IMR-90 (cell line): ENCODE measurements around the gene FYCO1. TPM values are rescaled to one million over a fixed set of nuclear protein-coding genes. Genes with fewer than 3 reads are reported as not detected.

Source experiments
- ATAC-seq: fragments of 200-7000 bp; cut with Tn5 transposase; 2 replicates; pipeline ENCODE4 v1.9.1; 2020; ENCODE audit warnings: low read depth, mild to moderate bottlenecking, moderate library complexity
- BruUV-seq: library from RNA; stranded (reverse); fragments of 400-500 nt; replicated peaks from 2 replicates; lab custom pipeline; 2021; lab: Mats Ljungman, UMichigan
- CTCF ChIA-PET: fragments of 300-600 bp; formaldehyde crosslinking; extraction: SDS; loops from one replicate; lab custom pipeline; 2021; ENCODE audit warnings: antibody characterized with exemption; lab: Yijun Ruan, JAX
- POLR2A ChIA-PET: fragments of 300-600 bp; sonication (Branson Sonifier 250); formaldehyde crosslinking; loops from one replicate; lab custom pipeline; 2022; ENCODE audit warnings: antibody characterized with exemption; ENCODE audit not compliant: unreplicated experiment; lab: Charles Lee
- DNase-seq: peaks from one replicate; pipeline ENCODE4 v3.0.0; 2013
- H2AFZ ChIP-seq: replicated peaks from 2 replicates; pipeline ENCODE3; 2013; ENCODE audit warnings: low read length, mild to moderate bottlenecking; ENCODE audit not compliant: poor library complexity
- H2AK5ac ChIP-seq: 2 replicates; pipeline ENCODE4 v1.6.1; 2013; ENCODE audit warnings: low read depth, low read length, inconsistent platforms
- H2AK9ac ChIP-seq: replicated peaks from 2 replicates; pipeline ENCODE3; 2013; ENCODE audit warnings: mild to moderate bottlenecking, low read depth, low read length, moderate library complexity; ENCODE audit not compliant: poor library complexity
- H2BK120ac ChIP-seq: 2 replicates; pipeline ENCODE4 v1.6.1; 2013; ENCODE audit warnings: low read depth, low read length, inconsistent platforms
- H2BK15ac ChIP-seq: 3 replicates; pipeline ENCODE4 v1.6.1; 2013; ENCODE audit warnings: low read depth, low read length, inconsistent platforms
- H2BK20ac ChIP-seq: 2 replicates; pipeline ENCODE4 v1.6.1; 2013; ENCODE audit warnings: low read depth, mild to moderate bottlenecking, inconsistent platforms, low read length, moderate library complexity
- H2BK5ac ChIP-seq: 2 replicates; pipeline ENCODE4 v1.6.1; 2013; ENCODE audit warnings: mild to moderate bottlenecking, low read depth, low read length, inconsistent platforms; ENCODE audit not compliant: poor library complexity, severe bottlenecking
- H3K14ac ChIP-seq: replicated peaks from 2 replicates; pipeline ENCODE4 v1.6.1; 2013; ENCODE audit warnings: low read depth, low read length, inconsistent platforms
- H3K18ac ChIP-seq: 2 replicates; pipeline ENCODE4 v1.6.1; 2013; ENCODE audit warnings: low read depth, low read length, control low read depth
- H3K23ac ChIP-seq: 2 replicates; pipeline ENCODE4 v1.6.1; 2013; ENCODE audit warnings: low read depth, low read length, inconsistent platforms
- H3K27ac ChIP-seq: 2 replicates; pipeline ENCODE4 v1.5.1; 2013; ENCODE audit warnings: mild to moderate bottlenecking, control low read depth, low read length; ENCODE audit not compliant: insufficient read depth
- H3K27me3 ChIP-seq: 2 replicates; pipeline ENCODE4 v1.6.1; 2013; ENCODE audit warnings: low read length; ENCODE audit not compliant: control insufficient read depth, insufficient read depth
- H3K36me3 ChIP-seq: 2 replicates; pipeline ENCODE4 v1.6.1; 2013; ENCODE audit warnings: low read length, mixed read lengths; ENCODE audit not compliant: control insufficient read depth, insufficient read depth
- H3K4ac ChIP-seq: 2 replicates; pipeline ENCODE4 v1.6.1; 2013; ENCODE audit warnings: low read depth, low read length, inconsistent platforms
- H3K4me1 ChIP-seq: 2 replicates; pipeline ENCODE4 v1.6.1; 2013; ENCODE audit warnings: low read length, mixed read lengths; ENCODE audit not compliant: control insufficient read depth, insufficient read depth
- H3K4me2 ChIP-seq: 2 replicates; pipeline ENCODE4 v1.6.1; 2013; ENCODE audit warnings: low read depth, mild to moderate bottlenecking, control low read depth, low read length, moderate library complexity
- H3K4me3 ChIP-seq: 2 replicates; pipeline ENCODE4 v1.5.1; 2013; ENCODE audit warnings: low read depth, mild to moderate bottlenecking, control low read depth, low read length, moderate library complexity; ENCODE audit not compliant: insufficient read depth
- H3K56ac ChIP-seq: 2 replicates; pipeline ENCODE4 v1.6.1; 2013; ENCODE audit warnings: low read length, inconsistent platforms; ENCODE audit not compliant: insufficient read depth; ENCODE audit errors: extremely low read depth
- H3K79me1 ChIP-seq, 2 experiments: 2 replicates each; pipeline ENCODE4 v1.6.1; 2013; ENCODE audit warnings: low read length in 2 of 2, inconsistent platforms in 1 of 2, low read depth in 1 of 2
- H3K9ac ChIP-seq: 2 replicates; pipeline ENCODE4 v1.6.1; 2013; ENCODE audit warnings: low read depth, low read length, control low read depth
- H3K9me1 ChIP-seq: 2 replicates; pipeline ENCODE4 v1.6.1; 2013; ENCODE audit warnings: low read length, inconsistent platforms; ENCODE audit not compliant: insufficient read depth
- H3K9me3 ChIP-seq: 2 replicates; pipeline ENCODE4 v1.6.1; 2013; ENCODE audit warnings: low read length; ENCODE audit not compliant: control insufficient read depth, insufficient read depth
- H4K20me1 ChIP-seq: 2 replicates; pipeline ENCODE4 v1.6.1; 2013; ENCODE audit warnings: low read length, inconsistent platforms; ENCODE audit not compliant: insufficient read depth
- H4K5ac ChIP-seq: 2 replicates; pipeline ENCODE4 v1.6.1; 2013; ENCODE audit warnings: mild to moderate bottlenecking, low read depth, low read length, control low read depth
- H4K8ac ChIP-seq, 2 experiments: 2 replicates each; pipeline ENCODE4 v1.6.1; 2013; ENCODE audit warnings: low read depth in 2 of 2, low read length in 2 of 2, control low read depth in 1 of 2, inconsistent platforms in 1 of 2
- H4K91ac ChIP-seq: 2 replicates; pipeline ENCODE4 v1.6.1; 2013; ENCODE audit warnings: low read depth, low read length, inconsistent platforms; ENCODE audit not compliant: insufficient read depth
- BHLHE40 ChIP-seq: fragments of 150-350 bp; IDR thresholded peaks from 2 replicates; pipeline ENCODE4 v1.6.1; 2016; ENCODE audit warnings: mild to moderate bottlenecking, low read depth, low read length
- CEBPB ChIP-seq: IDR thresholded peaks from 2 replicates; pipeline ENCODE4 v1.6.1; 2012; ENCODE audit warnings: low read depth, low read length, improper control_type of control experiment
- CHD1 ChIP-seq: IDR thresholded peaks from 2 replicates; pipeline ENCODE4 v1.6.1; 2012; ENCODE audit warnings: low read depth, low read length, improper control_type of control experiment
- CTCF ChIP-seq: conservative IDR thresholded peaks from 2 replicates; pipeline ENCODE4 v1.5.1; 2012; ENCODE audit warnings: mild to moderate bottlenecking, low read depth, low read length, improper control_type of control experiment
- ELK1 ChIP-seq: fragments of 150-350 bp; IDR thresholded peaks from 2 replicates; pipeline ENCODE4 v1.6.1; 2016; ENCODE audit warnings: low read depth, mild to moderate bottlenecking, low read length, moderate library complexity, borderline replicate concordance
- FOS ChIP-seq: fragments of 150-350 bp; IDR thresholded peaks from 2 replicates; pipeline ENCODE4 v1.6.1; 2016; ENCODE audit warnings: low read depth, low read length
- MAFK ChIP-seq: IDR thresholded peaks from 2 replicates; pipeline ENCODE4 v1.6.1; 2012; ENCODE audit warnings: low read depth, low read length, improper control_type of control experiment
- MAZ ChIP-seq: IDR thresholded peaks from 2 replicates; pipeline ENCODE4 v1.6.1; 2012; ENCODE audit warnings: low read depth, mild to moderate bottlenecking, low read length, improper control_type of control experiment, moderate library complexity, borderline replicate concordance
- MXI1 ChIP-seq: IDR thresholded peaks from 2 replicates; pipeline ENCODE4 v1.6.1; 2012; ENCODE audit warnings: low read depth, mild to moderate bottlenecking, low read length, moderate library complexity, borderline replicate concordance
- NFE2L2 ChIP-seq: fragments of 150-350 bp; IDR thresholded peaks from 2 replicates; pipeline ENCODE4 v1.6.1; 2016; ENCODE audit warnings: low read depth, mild to moderate bottlenecking, low read length
- POLR2A ChIP-seq: IDR thresholded peaks from 2 replicates; pipeline ENCODE4 v1.6.1; 2012; ENCODE audit warnings: mild to moderate bottlenecking, low read depth, low read length
- RAD21 ChIP-seq: IDR thresholded peaks from 2 replicates; pipeline ENCODE4 v1.6.1; 2012; ENCODE audit warnings: low read length, improper control_type of control experiment
- RCOR1 ChIP-seq: IDR thresholded peaks from 2 replicates; pipeline ENCODE4 v1.6.1; 2012; ENCODE audit warnings: mild to moderate bottlenecking, low read length, improper control_type of control experiment; ENCODE audit not compliant: insufficient replicate concordance
- RFX5 ChIP-seq: IDR thresholded peaks from 2 replicates; pipeline ENCODE4 v1.8.0; 2012; ENCODE audit warnings: low read depth, mild to moderate bottlenecking, low read length, moderate library complexity
- SMC3 ChIP-seq: fragments of 150-350 bp; IDR thresholded peaks from 2 replicates; pipeline ENCODE4 v1.6.1; 2016; ENCODE audit warnings: low read depth, mild to moderate bottlenecking, antibody characterized with exemption, low read length, moderate library complexity
- USF2 ChIP-seq: fragments of 150-350 bp; IDR thresholded peaks from 2 replicates; pipeline ENCODE4 v1.6.1; 2017; ENCODE audit warnings: mild to moderate bottlenecking, antibody characterized with exemption, low read length, low read depth
- WGBS, 2 experiments: methylation state at CpG; one replicate each; pipeline versions ENCODE4 v1.1.5 to v1.1.7; 2013; ENCODE audit warnings: missing lambda C conversion rate in 2 of 2; ENCODE audit not compliant: insufficient read length in 1 of 2; ENCODE audit errors: extremely low coverage in 2 of 2; 5-methylcytosine and 5-hydroxymethylcytosine counted together
- dilution Hi-C: fragments of 300-500 bp; cut with HindIII; formaldehyde crosslinking; loops from one replicate; pipeline ENCODE4 v1.14.3; 2018; ENCODE audit warnings: low sequenced_read_pairs; ENCODE audit not compliant: unreplicated experiment
- in situ Hi-C: fragments of 300-500 bp; cut with MboI; formaldehyde crosslinking; loops from 3 replicates; pipeline ENCODE4 v1.14.3; 2019; ENCODE audit warnings: low sequenced_read_pairs, inconsistent platforms, mixed read lengths
- intact Hi-C: fragments of 100-400 bp; cut with micrococcal nuclease; formaldehyde crosslinking; loops from 2 replicates; pipeline ENCODE4 v1.10.0; 2022
- polyA plus RNA-seq, 3 experiments: library from polyadenylated mRNA; depleted of rRNA; stranded (reverse); fragments of >200 nt; gene quantifications; 2 replicates each; pipeline ENCODE4 v1.2.3, GENCODE V29; 2012; ENCODE audit warnings: low replicate concordance in 1 of 3
- total RNA-seq: library from RNA; depleted of rRNA; stranded (reverse); fragments of >200 nt; gene quantifications from 2 replicates; pipeline ENCODE4 v1.2.3, GENCODE V29; 2012

Gene FYCO1
- total and polyA plus RNA-seq, 2 of the 4 experiments (the other 2 are of a cell fraction) = 13.7 to 20.1 TPM

- BruUV-seq = no TSS peak
- no peaks in the 10 kb centered on the region for H3K9me1 ChIP-seq
- H3K9me3 ChIP-seq = no peaks in the 10 kb centered on the region
- no peak within 1 kb of the TSS for H3K18ac ChIP-seq
- no peak within 1 kb of the TSS for H2BK15ac ChIP-seq
- H4K91ac ChIP-seq = no peak within 1 kb of the TSS
- H3K9ac ChIP-seq = no peak within 1 kb of the TSS
- ChIA-PET CTCF (no interaction called here), POLR2A (no interaction called here)
- no peak within 1 kb of the TSS for H2AK5ac ChIP-seq
- no peaks in the 10 kb centered on the region; the same call in 1 of the 2 replicates for H3K4me1 ChIP-seq
- no peak within 1 kb of the TSS for H3K4ac ChIP-seq
- H2AK9ac ChIP-seq = no peak within 1 kb of the TSS
- DNase-seq (no peak), ATAC-seq (no peak)
- H3K27me3 ChIP-seq = peaks cover 36% of the 10 kb centered on the region
- dilution Hi-C loops (no loop called here), in situ Hi-C loops (no loop called here), intact Hi-C loops (no loop called here)
- H3K4me2 ChIP-seq = no peak within 1 kb of the TSS
- H3K4me3 ChIP-seq = no peak within 1 kb of the TSS
- H3K36me3 ChIP-seq = no peaks in the 10 kb centered on the region
- H4K5ac ChIP-seq = no peak within 1 kb of the TSS
- H4K8ac ChIP-seq = no peak within 1 kb of the TSS
- H3K23ac ChIP-seq = no peak within 1 kb of the TSS
- H2BK20ac ChIP-seq = no peak within 1 kb of the TSS
- H3K79me1 ChIP-seq = no peaks in the 10 kb centered on the region
- WGBS, 2 experiments = 80% methylated on average over 3 of the region's 9 CpGs; no CpG with 5 or more reads in 1 of the 2 experiments
- no peaks in the 10 kb centered on the region for H4K20me1 ChIP-seq
- H3K27ac ChIP-seq = no peak within 1 kb of the TSS
- no peak within 1 kb of the TSS for H2BK120ac ChIP-seq
- TF ChIP-seq SMC3 = no peak
- TF ChIP-seq MAFK = no peak
- TF ChIP-seq FOS = no peak
- TF ChIP-seq BHLHE40 = no peak
- TF ChIP-seq MXI1 = no peak
- no peak for TF ChIP-seq CEBPB
- no peak for TF ChIP-seq RFX5
- no peak for TF ChIP-seq ELK1
- TF ChIP-seq MAZ = no peak
- no peak for TF ChIP-seq USF2
- TF ChIP-seq POLR2A = no peak
- no peak for TF ChIP-seq CTCF
- no peak for TF ChIP-seq RAD21
- TF ChIP-seq RCOR1 = no peak
- no peak for TF ChIP-seq NFE2L2
- no peak for TF ChIP-seq CHD1
- no peak within 1 kb of the TSS for H2BK5ac ChIP-seq
- H3K14ac ChIP-seq = no peak within 1 kb of the TSS
- H3K56ac ChIP-seq = no peak within 1 kb of the TSS
- H2AFZ ChIP-seq = peak within 1 kb of the TSS; percentile 23
Measured at GRCh38 chr3:45885979-45886705, 109.5 kb downstream of the FYCO1 start, which contains the start of gene CCR9. CCR9 (plus strand) TSS chr3:45886543; CDS start chr3:45894934, 8,391 bp downstream.
